Caco-2 (cell line): Measurements from ENCODE around the gene RAP1GDS1. TPM values are rescaled to one million over a fixed set of nuclear protein-coding genes. Genes with fewer than 3 reads are reported as not detected.

ENCODE experiments used
- BruUV-seq: library from RNA; stranded (reverse); fragments of 400-500 nt; replicated peaks from 2 replicates; lab custom pipeline; 2021; lab: Mats Ljungman, UMichigan
- CTCF ChIA-PET: fragments of 300-600 bp; sonication (Branson Sonifier 250); formaldehyde crosslinking; loops from one replicate; lab custom pipeline; 2022; ENCODE audit warnings: antibody characterized with exemption; lab: Charles Lee
- POLR2A ChIA-PET: fragments of 300-600 bp; sonication (Branson Sonifier 250); formaldehyde crosslinking; loops from one replicate; lab custom pipeline; 2022; ENCODE audit warnings: antibody characterized with exemption; lab: Charles Lee
- DNase-seq, 2 experiments: peaks; one replicate each; pipeline versions ENCODE4 v3.0.0 to v3.0.0-alpha.2; 2020 to 2022
- H3K27me3 ChIP-seq: replicated peaks from 2 replicates; pipeline ENCODE4 v1.6.0; 2011; ENCODE audit warnings: low read length; ENCODE audit not compliant: control insufficient read depth, insufficient read depth
- H3K36me3 ChIP-seq: 2 replicates; pipeline ENCODE4 v1.5.1; 2011; ENCODE audit warnings: low read length; ENCODE audit not compliant: control insufficient read depth, insufficient read depth
- H3K4me1 ChIP-seq: fragments of 250-450 bp; sonication (Bioruptor Pico); 2 replicates; pipeline ENCODE4 v1.5.1; 2020; ENCODE audit warnings: mild to moderate bottlenecking
- H3K4me3 ChIP-seq: 2 replicates; pipeline ENCODE4 v1.5.1; 2011; ENCODE audit warnings: low read depth, mild to moderate bottlenecking, control low read depth, low read length
- H3K9me3 ChIP-seq: fragments of 250-450 bp; sonication (Bioruptor Pico); 2 replicates; pipeline ENCODE4 v1.5.1; 2020; ENCODE audit warnings: mild to moderate bottlenecking, moderate library complexity
- H3K27ac Mint-ChIP-seq: one replicate; pipeline ENCODE4 v1.8.0; 2022; ENCODE audit warnings: mixed read lengths; ENCODE audit not compliant: unreplicated experiment
- H3K27me3 Mint-ChIP-seq: one replicate; pipeline ENCODE4 v1.8.0; 2022; ENCODE audit warnings: mixed read lengths; ENCODE audit not compliant: insufficient read depth, unreplicated experiment
- H3K36me3 Mint-ChIP-seq: one replicate; pipeline ENCODE4 v1.8.0; 2022; ENCODE audit warnings: mild to moderate bottlenecking, mixed read lengths; ENCODE audit not compliant: insufficient read depth, unreplicated experiment
- H3K4me1 Mint-ChIP-seq: one replicate; pipeline ENCODE4 v1.8.0; 2022; ENCODE audit warnings: low read depth, mixed read lengths; ENCODE audit not compliant: unreplicated experiment
- H3K4me3 Mint-ChIP-seq: one replicate; pipeline ENCODE4 v1.8.0; 2022; ENCODE audit warnings: mild to moderate bottlenecking, moderate library complexity, mixed read lengths; ENCODE audit not compliant: unreplicated experiment
- H3K9me3 Mint-ChIP-seq: one replicate; pipeline ENCODE4 v1.8.0; 2022; ENCODE audit warnings: mixed read lengths; ENCODE audit not compliant: unreplicated experiment
- CTCF ChIP-seq, 2 experiments: fragments of 200-600 bp in 1 of 2; IDR thresholded peaks; 1 replicate in 1 of 2; 2 replicates in 1 of 2; pipeline versions ENCODE4 v1.5.1 to v1.8.0; 2011 to 2022; ENCODE audit warnings: antibody characterized with exemption in 1 of 2, control low read depth in 1 of 2, inconsistent platforms in 1 of 2, low read depth in 1 of 2, low read length in 1 of 2, mild to moderate bottlenecking in 1 of 2, moderate library complexity in 1 of 2; ENCODE audit not compliant: insufficient read depth in 1 of 2, severe bottlenecking in 1 of 2, unreplicated experiment in 1 of 2
- intact Hi-C: fragments of 100-400 bp; cut with micrococcal nuclease; formaldehyde crosslinking; loops from one replicate; pipeline ENCODE4 v1.10.0; 2022; ENCODE audit not compliant: unreplicated experiment
- total RNA-seq: library from RNA; stranded (reverse); gene quantifications from 2 replicates; pipeline ENCODE4 v1.2.3, GENCODE V29; 2022

Gene RAP1GDS1
- total RNA-seq, 1 experiment from 2014 or later, result 45.5 TPM

- ChIA-PET POLR2A (no interaction called here), CTCF (no interaction called here)
- H3K27me3 ChIP-seq, result no peaks in the 10 kb centered on the region
Observed at GRCh38 chr4:98242063-98242462, 19.1 kb upstream of the RAP1GDS1 start.

DNA sequence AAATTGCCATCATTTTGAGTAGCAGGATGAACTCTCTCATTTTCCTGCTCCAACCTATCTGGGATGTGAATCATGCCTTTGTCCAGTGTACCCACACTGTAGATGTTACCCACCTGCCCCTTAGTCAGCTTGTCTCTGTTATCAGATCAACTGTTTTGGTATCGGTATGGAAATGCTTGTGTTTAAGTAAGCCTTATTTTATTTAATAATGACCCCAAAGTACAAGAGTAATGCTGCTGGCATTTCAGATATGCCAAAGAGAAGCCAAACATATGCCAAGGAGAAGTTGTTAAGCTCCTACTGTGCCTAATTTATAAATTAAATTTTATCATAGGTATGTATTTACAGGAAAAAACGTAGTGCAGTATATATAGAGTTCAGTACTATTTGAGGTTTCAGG, 18.6 kb upstream of the RAP1GDS1 start:
- no peaks in the 10 kb centered on the region for H3K9me3 ChIP-seq
- CTCF ChIA-PET, result no interaction called here
- no peaks in the 10 kb centered on the region for H3K4me1 ChIP-seq
- intact Hi-C loops, result no loop called here
- no TSS peak for BruUV-seq
- Mint-ChIP-seq H3K27me3 (peaks cover 6% of the 10 kb centered on the region), H3K4me1 (no peaks in the 10 kb centered on the region), H3K9me3 (no peaks in the 10 kb centered on the region), H3K27ac (no peak overlapping the region), H3K36me3 (no peaks in the 10 kb centered on the region), H3K4me3 (no peak overlapping the region)
- POLR2A ChIA-PET, result no interaction called here
- no peaks in the 10 kb centered on the region for H3K27me3 ChIP-seq
- TF ChIP-seq CTCF (IDR thresholded peaks at IDR 0.05; ENCODE audit: insufficient read depth in 1 of 2, low read depth in 1 of 2, low read length in 1 of 2, severe bottlenecking in 1 of 2, unreplicated experiment in 1 of 2), result no peak
- DNase-seq, result no peak
- no peaks in the 10 kb centered on the region for H3K36me3 ChIP-seq
- H3K4me3 ChIP-seq, result no peak overlapping the region

More at GRCh38 chr4:98242063-98242462, 19.1 kb upstream of the RAP1GDS1 start:
- no peak overlapping the region for H3K4me3 ChIP-seq
- H3K4me3 Mint-ChIP-seq, result no peak overlapping the region
- DNase-seq, result no peak
- TF ChIP-seq CTCF (IDR thresholded peaks at IDR 0.05; ENCODE audit: insufficient read depth in 1 of 2, low read depth in 1 of 2, low read length in 1 of 2, severe bottlenecking in 1 of 2, unreplicated experiment in 1 of 2), result no peak
- intact Hi-C loops, result no loop called here
- no TSS peak for BruUV-seq
- H3K9me3 Mint-ChIP-seq, result no peaks in the 10 kb centered on the region
- no peak overlapping the region for H3K27ac Mint-ChIP-seq
- H3K4me1 Mint-ChIP-seq, result no peaks in the 10 kb centered on the region
- peaks cover 6% of the 10 kb centered on the region for H3K27me3 Mint-ChIP-seq
- H3K36me3 ChIP-seq, result no peaks in the 10 kb centered on the region
- H3K9me3 ChIP-seq, result no peaks in the 10 kb centered on the region
- no peaks in the 10 kb centered on the region for H3K36me3 Mint-ChIP-seq
- H3K4me1 ChIP-seq, result no peaks in the 10 kb centered on the region

DNA sequence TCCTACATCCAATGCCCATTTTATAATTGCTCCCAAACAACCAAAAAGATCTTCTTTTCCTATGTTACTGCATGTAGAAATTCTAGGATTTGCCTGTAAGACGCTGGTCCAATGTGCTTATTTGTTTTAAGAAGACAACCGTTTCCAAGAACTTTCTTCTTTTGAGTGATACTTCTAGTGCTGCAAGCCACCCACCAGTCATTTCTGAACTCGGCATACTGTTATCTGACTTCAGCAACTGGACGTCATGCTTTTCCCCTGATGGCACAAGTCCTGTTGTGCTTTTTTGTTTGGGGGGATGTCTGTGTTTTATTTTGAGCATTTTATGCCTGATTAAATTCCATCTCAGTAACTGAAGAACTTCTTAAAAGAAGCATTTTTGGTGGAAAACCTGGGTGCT, 16.0 kb upstream of the RAP1GDS1 start:
- POLR2A ChIA-PET, result no interaction called here
- intact Hi-C loops, result no loop called here

More for the DNA sequence above, 16.0 kb upstream of the RAP1GDS1 start:
- no peaks in the 10 kb centered on the region for H3K9me3 ChIP-seq
- no peak for TF ChIP-seq CTCF (IDR thresholded peaks at IDR 0.05; ENCODE audit: insufficient read depth in 1 of 2, low read depth in 1 of 2, low read length in 1 of 2, severe bottlenecking in 1 of 2, unreplicated experiment in 1 of 2)
- H3K4me3 ChIP-seq, result no peak overlapping the region
- no peaks in the 10 kb centered on the region for H3K36me3 ChIP-seq
- CTCF ChIA-PET, result no interaction called here
- Mint-ChIP-seq H3K4me3 (no peak overlapping the region), H3K4me1 (peaks cover 6% of the 10 kb centered on the region), H3K27ac (no peak overlapping the region), H3K27me3 (peaks cover 6% of the 10 kb centered on the region), H3K36me3 (no peaks in the 10 kb centered on the region), H3K9me3 (peaks cover 13% of the 10 kb centered on the region)
- no TSS peak for BruUV-seq
- H3K4me1 ChIP-seq, result 0 out of 2 replicates have a peak, but pooled peaks cover 4% of the 10 kb centered on the region
- H3K27me3 ChIP-seq, result no peaks in the 10 kb centered on the region
- DNase-seq, result no peak
